OCI-LY3 (cell line): ENCODE measurements around the gene SLC27A2.

Experiments
- H2AFZ ChIP-seq: fragments of 200-600, 300-600 bp; shearing (Covaris generic); 2 replicates; pipeline ENCODE4 v1.6.0; 2014; ENCODE audit warnings: antibody characterized with exemption, low read depth, low read length
- H3K27ac ChIP-seq: fragments of 200-600, 300-600 bp; sonication (generic); 2 replicates; pipeline ENCODE4 v1.5.1; 2014; ENCODE audit warnings: mild to moderate bottlenecking, low read length, moderate library complexity, mixed read lengths
- H3K27me3 ChIP-seq: fragments of 200-600, 300-600 bp; sonication (generic); 2 replicates; pipeline ENCODE4 v1.6.1; 2014; ENCODE audit warnings: low read depth, low read length, mixed read lengths
- H3K36me3 ChIP-seq: fragments of 200-600, 300-600 bp; sonication (generic); replicated peaks from 2 replicates; pipeline ENCODE3; 2014; ENCODE audit warnings: low read depth, low read length, mixed read lengths
- H3K4me1 ChIP-seq: fragments of 300-600, 200-600 bp; sonication (generic); 2 replicates; pipeline ENCODE4 v1.6.1; 2014; ENCODE audit warnings: low read length, mixed read lengths
- H3K4me2 ChIP-seq: fragments of 200-600, 300-600 bp; sonication (generic); 2 replicates; pipeline ENCODE4 v1.6.1; 2014; ENCODE audit warnings: low read length, mixed read lengths
- H3K4me3 ChIP-seq: fragments of 300-600, 200-600 bp; sonication (generic); 2 replicates; pipeline ENCODE4 v1.5.1; 2014; ENCODE audit warnings: antibody characterized with exemption, mild to moderate bottlenecking, low read length, moderate library complexity
- H3K79me2 ChIP-seq: fragments of 300-600, 200-600 bp; shearing (Covaris generic); 2 replicates; pipeline ENCODE4 v1.6.1; 2014; ENCODE audit warnings: mild to moderate bottlenecking, low read length, mixed read lengths
- H3K9ac ChIP-seq: fragments of 300-600, 200-600 bp; shearing (Covaris generic); 2 replicates; pipeline ENCODE4 v1.6.0; 2014; ENCODE audit warnings: mild to moderate bottlenecking, low read length, moderate library complexity
- H3K9me3 ChIP-seq: fragments of 200-600, 300-600 bp; shearing (Covaris generic); 2 replicates; pipeline ENCODE4 v1.6.1; 2014; ENCODE audit warnings: low read length, mixed read lengths; ENCODE audit not compliant: insufficient read depth
- H4K20me1 ChIP-seq: fragments of 200-600, 300-600 bp; sonication (generic); 2 replicates; pipeline ENCODE4 v1.6.1; 2016; ENCODE audit warnings: low read length, mixed read lengths; ENCODE audit not compliant: insufficient read depth
- EZH2phosphoT487 ChIP-seq: fragments of 200-600 bp; shearing (Covaris generic); IDR thresholded peaks from 2 replicates; pipeline ENCODE4 v1.6.1; 2018; ENCODE audit warnings: antibody characterized with exemption, mixed run types, low read depth
- TF ChIP-seq, protein P1 (sequence below): fragments of 200-600, 300-600 bp; sonication (generic); IDR thresholded peaks from 2 replicates; pipeline ENCODE4 v1.5.1; 2014; ENCODE audit warnings: antibody characterized with exemption, low read length, low read depth

Gene SLC27A2

DNA sequence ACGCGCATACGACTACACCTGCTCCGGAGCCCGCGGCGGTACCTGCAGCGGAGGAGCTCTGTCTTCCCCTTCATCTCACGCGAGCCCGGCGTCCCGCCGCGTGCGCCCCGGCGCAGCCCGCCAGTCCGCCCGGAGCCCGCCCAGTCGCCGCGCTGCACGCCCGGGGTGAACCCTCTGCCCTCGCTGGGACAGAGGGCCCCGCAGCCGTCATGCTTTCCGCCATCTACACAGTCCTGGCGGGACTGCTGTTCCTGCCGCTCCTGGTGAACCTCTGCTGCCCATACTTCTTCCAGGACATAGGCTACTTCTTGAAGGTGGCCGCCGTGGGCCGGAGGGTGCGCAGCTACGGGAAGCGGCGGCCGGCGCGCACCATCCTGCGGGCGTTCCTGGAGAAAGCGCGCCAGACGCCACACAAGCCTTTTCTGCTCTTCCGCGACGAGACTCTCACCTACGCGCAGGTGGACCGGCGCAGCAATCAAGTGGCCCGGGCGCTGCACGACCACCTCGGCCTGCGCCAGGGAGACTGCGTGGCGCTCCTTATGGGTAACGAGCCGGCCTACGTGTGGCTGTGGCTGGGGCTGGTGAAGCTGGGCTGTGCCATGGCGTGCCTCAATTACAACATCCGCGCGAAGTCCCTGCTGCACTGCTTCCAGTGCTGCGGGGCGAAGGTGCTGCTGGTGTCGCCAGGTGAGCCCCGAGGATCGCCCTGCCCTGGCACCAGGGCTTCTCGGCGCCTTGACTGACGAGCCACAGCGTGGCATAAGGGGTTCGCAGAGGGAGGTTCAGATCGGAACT, 420 bp downstream of the SLC27A2 start:
- Histone ChIP-seq H3K36me3 (no peaks in the 10 kb centered on the region), H3K4me3 (peak overlapping the region; percentile 74), H3K27me3 (peaks cover 20% of the 10 kb centered on the region), H4K20me1 (no peaks in the 10 kb centered on the region), H3K4me2 (peak overlapping the region; percentile 90), H3K9ac (peak overlapping the region; percentile 20; the same call in 1 of the 2 replicates), H3K4me1 (peaks cover 3% of the 10 kb centered on the region; the same call in 1 of the 2 replicates), H3K79me2 (no peaks in the 10 kb centered on the region), H3K27ac (no peak overlapping the region), H3K9me3 (no peaks in the 10 kb centered on the region), H2AFZ (peak overlapping the region; percentile 39)
- TF ChIP-seq, protein P1, sequence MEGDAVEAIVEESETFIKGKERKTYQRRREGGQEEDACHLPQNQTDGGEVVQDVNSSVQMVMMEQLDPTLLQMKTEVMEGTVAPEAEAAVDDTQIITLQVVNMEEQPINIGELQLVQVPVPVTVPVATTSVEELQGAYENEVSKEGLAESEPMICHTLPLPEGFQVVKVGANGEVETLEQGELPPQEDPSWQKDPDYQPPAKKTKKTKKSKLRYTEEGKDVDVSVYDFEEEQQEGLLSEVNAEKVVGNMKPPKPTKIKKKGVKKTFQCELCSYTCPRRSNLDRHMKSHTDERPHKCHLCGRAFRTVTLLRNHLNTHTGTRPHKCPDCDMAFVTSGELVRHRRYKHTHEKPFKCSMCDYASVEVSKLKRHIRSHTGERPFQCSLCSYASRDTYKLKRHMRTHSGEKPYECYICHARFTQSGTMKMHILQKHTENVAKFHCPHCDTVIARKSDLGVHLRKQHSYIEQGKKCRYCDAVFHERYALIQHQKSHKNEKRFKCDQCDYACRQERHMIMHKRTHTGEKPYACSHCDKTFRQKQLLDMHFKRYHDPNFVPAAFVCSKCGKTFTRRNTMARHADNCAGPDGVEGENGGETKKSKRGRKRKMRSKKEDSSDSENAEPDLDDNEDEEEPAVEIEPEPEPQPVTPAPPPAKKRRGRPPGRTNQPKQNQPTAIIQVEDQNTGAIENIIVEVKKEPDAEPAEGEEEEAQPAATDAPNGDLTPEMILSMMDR, result no peak; the same call in 1 of the 2 replicates
- TF ChIP-seq EZH2phosphoT487, result no peak

DNA sequence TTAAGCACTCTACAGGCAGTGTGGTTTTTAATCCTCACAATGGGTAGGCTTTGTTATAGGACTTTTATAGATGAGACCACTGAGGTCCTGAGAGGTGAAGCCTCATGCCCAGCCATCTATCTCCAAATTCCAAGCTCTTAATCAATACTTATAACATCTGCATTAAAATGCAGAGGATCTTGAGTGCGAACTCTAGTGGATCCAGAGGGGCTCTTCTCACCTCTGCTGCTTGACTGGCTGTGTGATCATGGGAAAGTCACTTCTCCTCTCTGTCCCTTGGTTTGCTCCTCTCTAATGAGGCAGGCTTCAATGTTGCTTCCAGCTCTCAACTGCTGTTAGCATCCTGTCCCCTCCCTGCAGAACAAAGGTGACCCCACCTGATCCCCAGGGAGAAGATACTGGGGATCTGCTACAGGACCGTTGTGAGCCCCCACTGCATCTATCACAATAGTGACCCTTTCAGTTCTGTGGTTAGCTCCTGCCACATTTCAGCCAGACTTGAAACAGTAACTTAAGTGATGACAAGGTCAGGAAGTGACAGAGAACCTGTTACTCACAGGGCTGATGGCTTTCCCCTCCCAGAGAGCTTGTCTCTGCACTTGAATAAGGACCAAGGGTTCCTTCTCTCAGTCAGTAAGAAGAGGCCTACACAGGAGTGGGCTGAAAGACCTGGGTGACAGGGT, 1.3 kb downstream of the SLC27A2 start:
- Histone ChIP-seq H3K9ac (no peak overlapping the region), H3K36me3 (no peaks in the 10 kb centered on the region), H3K4me2 (peak overlapping the region; percentile 90), H3K9me3 (no peaks in the 10 kb centered on the region), H3K27ac (no peak overlapping the region), H3K79me2 (no peaks in the 10 kb centered on the region), H4K20me1 (no peaks in the 10 kb centered on the region), H2AFZ (no peak overlapping the region), H3K4me3 (peak overlapping the region; percentile 74), H3K27me3 (peaks cover 20% of the 10 kb centered on the region), H3K4me1 (peaks cover 3% of the 10 kb centered on the region; the same call in 1 of the 2 replicates)
- TF ChIP-seq, protein P1, result no peak
- TF ChIP-seq EZH2phosphoT487, result no peak

DNA sequence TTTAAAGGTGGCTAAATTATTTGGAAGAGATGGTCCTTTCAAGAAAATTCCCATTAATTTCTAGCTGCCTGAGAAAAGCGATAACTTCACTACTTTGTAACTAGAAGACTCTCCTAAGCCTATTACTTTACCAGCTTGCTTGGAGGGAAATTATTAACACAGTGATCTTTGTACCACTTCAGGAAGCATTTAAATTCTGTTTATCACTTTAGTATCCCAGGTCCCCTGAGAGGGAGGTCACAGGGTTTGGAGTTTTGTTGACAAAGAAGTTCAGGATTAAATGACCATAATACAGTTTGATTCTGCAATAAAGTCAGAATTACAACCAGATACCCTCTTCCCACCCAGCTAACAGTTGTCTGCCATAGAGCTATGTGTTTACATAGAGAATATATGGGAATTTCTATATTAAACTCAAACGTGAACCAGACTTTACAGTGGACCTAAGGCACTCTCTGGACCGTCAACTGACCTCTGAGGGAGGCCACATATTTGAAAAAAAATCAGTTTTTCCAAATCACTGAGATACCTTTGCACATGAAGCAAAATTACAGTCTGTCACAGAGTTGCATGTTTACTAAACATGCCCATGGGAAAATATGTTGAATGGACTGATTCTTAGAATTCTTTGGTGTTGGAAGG, 3.0 kb downstream of the SLC27A2 start:
- Histone ChIP-seq H3K4me2 (no peak overlapping the region), H3K36me3 (no peaks in the 10 kb centered on the region), H3K4me1 (peaks cover 3% of the 10 kb centered on the region; the same call in 1 of the 2 replicates), H3K9ac (no peak overlapping the region), H3K9me3 (no peaks in the 10 kb centered on the region), H3K4me3 (no peak overlapping the region), H3K27ac (no peak overlapping the region), H3K27me3 (peaks cover 20% of the 10 kb centered on the region), H2AFZ (no peak overlapping the region), H4K20me1 (no peaks in the 10 kb centered on the region), H3K79me2 (no peaks in the 10 kb centered on the region)
- no peak for TF ChIP-seq EZH2phosphoT487
- TF ChIP-seq, protein P1, result no peak

DNA sequence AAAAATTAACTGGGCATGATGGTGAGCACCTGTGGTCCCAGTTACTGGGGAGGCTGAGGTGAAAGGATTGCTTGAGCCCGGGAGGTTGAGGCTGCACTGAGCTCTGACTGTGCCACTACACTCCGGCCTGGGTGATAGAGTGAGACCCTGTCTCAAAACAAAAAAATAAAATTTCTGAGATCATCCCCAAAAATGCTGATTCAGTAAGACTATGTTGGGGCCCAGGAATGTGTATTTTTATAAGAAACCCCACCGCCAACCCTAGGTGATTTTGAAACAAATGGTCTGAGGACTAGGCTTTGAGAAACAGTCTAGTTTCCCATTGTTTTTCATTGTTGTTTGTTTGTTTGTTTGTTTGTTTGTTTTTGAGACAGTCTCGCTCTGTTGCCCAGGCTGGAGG, 4.1 kb downstream of the SLC27A2 start:
- H4K20me1 ChIP-seq, result no peaks in the 10 kb centered on the region
- H3K4me3 ChIP-seq, result no peak overlapping the region
- H3K9ac ChIP-seq, result no peak overlapping the region
- peaks cover 16% of the 10 kb centered on the region for H3K27me3 ChIP-seq
- TF ChIP-seq EZH2phosphoT487, result no peak
- TF ChIP-seq, protein P1, result no peak
- no peak overlapping the region for H2AFZ ChIP-seq
- no peaks in the 10 kb centered on the region for H3K79me2 ChIP-seq
- peaks cover 3% of the 10 kb centered on the region; the same call in 1 of the 2 replicates for H3K4me1 ChIP-seq
- no peaks in the 10 kb centered on the region for H3K9me3 ChIP-seq
- H3K4me2 ChIP-seq, result no peak overlapping the region
- no peaks in the 10 kb centered on the region for H3K36me3 ChIP-seq
- no peak overlapping the region for H3K27ac ChIP-seq
